Stimulated activated CD8-positive, alpha-beta memory T cell treated with anti-CD3 and anti-CD28 coated beads, Interleukin-2, amount 100 ng/mL, for 1 hour (primary cell): ENCODE measurements around the gene SH3BP1.
A peak's percentile ranks its signal among the peaks of the same experiment; 100 is the strongest.

Experiments used
- DNase-seq, 2 donors: peaks; one replicate each; pipeline ENCODE4 v3.0.0-alpha.2; 2020; ENCODE audit warnings: low read depth in 2 of 2

Gene SH3BP1

GRCh38 chr22:37659066-37659896 is 19.8 kb downstream of the SH3BP1 start:
- no peak for DNase-seq

DNA sequence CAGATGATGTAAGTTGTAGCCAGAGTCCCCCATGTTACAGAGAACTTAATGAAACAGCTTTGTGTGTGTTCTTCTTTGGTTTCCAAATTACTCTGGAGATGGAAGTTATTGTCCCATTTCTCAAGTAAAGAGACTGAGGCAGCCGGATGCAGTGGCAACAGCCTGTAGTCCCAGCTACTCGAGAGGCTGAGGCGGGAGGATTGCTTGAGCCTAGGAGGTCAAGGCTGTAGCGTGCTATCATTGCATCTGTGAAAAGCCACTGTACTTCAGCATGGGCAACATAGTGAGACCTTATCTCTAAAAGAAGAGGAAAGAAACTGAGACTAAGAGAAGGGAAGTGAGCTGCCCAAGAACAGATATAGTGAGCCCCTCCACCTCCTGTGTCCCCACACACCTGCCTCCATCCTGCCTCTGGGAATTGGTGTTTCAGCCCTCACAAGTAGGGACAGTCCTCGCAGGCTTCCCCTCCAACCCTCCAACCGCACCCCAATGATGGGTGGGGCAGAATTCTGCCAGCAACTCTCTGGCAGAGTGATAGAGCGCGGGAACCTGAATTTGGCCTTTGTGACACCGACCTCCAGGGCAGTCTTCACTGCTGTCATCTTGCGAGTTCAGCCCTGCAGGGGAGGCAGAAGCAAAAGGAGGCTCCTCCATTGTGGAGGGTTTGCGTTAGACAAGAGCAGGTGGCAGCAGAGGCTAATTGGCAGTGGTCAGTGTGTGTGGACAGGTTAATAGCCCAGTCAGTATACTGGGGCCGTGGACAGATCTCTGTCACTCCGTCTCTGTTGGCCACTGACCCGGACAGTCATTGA is 20.6 kb downstream of the SH3BP1 start:
- DNase-seq, result no peak

DNA sequence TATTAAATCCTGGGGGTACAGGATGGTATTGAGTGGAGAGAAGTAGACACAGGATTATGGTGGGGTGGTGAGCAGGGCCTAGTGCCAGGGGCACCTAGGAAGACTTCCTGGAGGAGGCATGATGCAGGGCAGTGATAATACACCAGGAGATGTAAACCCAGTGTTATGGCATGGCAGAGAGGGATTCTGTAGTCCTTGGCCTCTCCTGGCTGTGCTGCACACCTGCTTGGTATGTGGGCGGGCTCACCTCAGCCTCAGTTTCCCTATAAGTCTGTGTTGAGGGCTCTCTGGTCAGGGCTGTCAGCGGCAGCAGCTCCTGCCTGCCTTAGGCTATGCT is 21.2 kb downstream of the SH3BP1 start:
- no peak for DNase-seq

DNA sequence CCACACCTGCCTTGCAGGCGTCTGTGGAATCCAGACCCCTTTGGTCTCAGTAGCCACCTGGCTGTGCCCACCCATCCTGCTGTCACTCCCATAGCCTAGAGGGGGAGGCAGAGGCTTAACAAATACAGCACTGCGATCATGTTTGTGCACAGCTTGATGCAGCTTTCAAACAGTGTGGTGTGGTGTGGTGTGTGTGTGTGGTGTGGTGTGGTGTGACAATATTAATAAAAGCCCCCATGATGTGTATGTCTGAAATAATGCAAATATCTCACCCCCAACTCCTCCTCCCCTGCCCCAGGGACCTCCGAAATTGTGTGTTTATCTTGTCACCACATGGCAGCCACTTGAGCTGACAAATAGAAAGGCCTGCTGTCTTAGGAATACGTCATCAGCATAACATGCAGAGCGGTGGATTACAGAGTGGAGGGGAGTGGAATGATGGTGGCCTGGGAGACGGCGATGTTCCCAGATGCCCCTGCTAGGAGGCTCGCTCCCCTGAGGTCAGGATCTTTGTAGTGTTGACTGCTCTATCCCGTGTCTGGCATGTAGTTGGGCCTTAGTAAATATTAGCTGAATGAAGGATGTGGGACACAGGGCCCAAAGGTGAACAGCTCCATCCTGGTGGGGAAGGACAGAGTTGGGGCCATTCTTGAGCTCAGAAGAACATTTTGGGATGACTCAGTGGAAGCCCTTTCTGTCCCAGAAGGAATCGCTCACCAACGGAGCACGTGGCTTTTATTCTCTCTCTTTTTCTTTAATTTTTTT is 21.9 kb downstream of the SH3BP1 start:
- no peak for DNase-seq

GRCh38 chr22:37662039-37662438 is 22.6 kb downstream of the SH3BP1 start:
- no peak for DNase-seq

DNA sequence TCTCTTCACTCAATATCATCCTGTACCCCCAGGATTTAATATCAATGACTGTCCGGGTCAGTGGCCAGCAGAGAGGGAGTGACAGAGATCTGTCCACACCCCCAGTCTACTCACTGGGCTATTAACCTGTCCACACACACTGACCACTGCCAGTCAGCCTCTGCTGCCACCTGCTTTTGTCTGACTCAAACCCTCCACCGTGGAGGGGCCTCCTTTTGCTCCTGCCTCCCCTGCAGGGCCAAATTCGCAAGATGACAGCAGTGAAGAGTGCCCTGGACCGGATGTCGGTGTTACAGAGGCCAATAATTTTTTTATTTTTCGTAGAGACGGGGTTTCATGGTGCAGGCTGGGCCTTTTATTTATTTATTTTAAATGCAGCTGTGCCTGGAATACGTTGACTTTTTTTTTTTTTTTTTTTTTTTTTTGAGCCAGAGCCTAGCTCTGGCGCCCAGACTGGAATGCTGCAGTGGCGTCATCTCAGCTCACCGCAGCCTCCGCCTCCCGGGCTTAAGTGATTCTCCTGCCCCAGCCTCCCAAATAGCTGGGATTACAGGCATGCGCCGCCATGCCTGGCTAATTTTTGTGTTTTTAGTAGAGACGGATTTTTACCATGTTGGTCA is 24.2 kb downstream of the SH3BP1 start:
- DNase-seq, result no peak

- DNase-seq, result no peak
These were observed 25.0 kb downstream of the SH3BP1 start for GRCh38 chr22:37664249-37665101.

DNA sequence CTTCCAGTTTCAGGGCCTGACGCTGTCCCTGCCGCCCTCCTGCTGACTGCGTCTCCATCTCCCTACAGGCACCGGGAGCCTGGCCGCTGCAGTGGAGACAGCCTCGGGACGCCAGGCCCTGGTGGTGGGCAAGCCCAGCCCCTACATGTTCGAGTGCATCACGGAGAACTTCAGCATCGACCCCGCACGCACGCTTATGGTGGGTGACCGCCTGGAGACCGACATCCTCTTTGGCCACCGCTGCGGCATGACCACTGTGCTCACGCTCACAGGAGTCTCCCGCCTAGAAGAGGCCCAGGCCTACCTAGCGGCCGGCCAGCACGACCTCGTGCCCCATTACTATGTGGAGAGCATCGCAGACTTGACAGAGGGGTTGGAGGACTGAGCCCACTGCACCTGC is 26.0 kb downstream of the SH3BP1 start:
- no peak for DNase-seq

DNA sequence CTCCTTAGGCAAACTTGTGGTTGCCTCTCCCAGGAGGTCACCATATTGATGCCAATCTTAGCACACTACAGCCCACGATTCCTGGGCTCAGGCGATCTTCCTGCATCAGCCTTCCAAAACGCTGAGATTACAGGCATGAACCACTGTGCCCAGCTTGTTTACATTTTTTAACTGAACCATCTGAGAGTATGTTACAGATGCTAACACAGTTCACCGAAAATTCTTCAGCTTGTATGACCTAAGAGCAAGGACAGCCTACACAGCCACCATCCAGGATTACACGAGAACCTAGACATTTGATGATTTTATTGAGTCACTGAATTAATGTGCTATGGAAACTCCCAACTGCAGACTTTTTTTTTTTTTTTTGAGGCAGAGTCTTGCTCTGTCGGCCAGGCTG is 30.1 kb downstream of the SH3BP1 start:
- DNase-seq, result no peak

GRCh38 chr22:37672206-37672919 is 32.9 kb downstream of the SH3BP1 start:
- no peak for DNase-seq

- DNase-seq, result no peak
These were observed 33.5 kb downstream of the SH3BP1 start for GRCh38 chr22:37672920-37673455.

GRCh38 chr22:37674248-37674647 is 34.8 kb downstream of the SH3BP1 start:
- no peak for DNase-seq

DNA sequence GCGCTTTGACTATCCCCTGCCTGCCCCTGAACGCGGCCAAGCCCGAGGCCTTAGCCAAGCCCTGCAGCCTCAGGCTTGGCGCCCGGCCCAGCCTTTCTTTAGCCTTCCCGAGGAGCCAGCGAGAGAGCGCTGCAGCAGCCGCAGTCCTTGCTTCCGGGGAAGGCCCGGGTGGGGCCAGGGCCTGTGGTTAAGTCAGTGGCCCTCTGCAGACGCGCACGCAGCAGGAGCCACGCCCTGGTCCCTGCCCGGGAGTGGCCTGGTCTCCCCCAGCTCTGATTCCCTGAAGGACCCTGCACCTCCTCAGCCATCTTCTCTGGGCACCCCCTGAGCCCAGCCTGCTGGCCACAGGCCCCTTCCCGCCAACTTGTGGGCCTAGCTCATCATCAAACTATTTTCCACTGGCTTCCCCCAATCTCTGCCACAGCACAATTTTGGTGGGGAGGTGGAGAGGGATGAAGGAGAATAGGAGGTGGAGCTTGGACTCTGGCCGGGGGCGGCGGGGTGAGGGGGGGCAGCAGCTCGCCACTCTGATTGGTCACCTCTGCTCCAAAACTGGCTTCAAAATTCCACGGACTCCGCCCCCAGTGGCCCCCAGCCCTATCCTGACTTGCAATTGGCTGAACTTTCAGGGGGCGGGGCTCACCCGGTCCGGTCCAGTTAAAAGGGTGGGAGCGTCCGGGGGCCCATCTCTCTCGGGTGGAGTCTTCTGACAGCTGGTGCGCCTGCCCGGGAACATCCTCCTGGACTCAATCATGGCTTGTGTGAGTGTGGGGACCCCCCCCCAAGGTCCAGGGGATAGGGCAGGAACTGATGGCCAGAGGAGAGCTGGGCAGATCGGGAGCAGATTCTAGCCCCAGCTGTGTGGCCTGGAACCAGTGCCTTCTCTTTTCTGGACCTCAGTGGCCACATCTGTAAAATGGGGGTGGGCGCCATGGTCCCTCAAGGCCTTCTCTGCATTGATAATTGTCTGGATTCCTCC is 35.8 kb downstream of the SH3BP1 start, which contains the start of gene LGALS1:
TSS of gene LGALS1 (plus strand) at position 686 of the 979 bp plus-strand sequence. CDS start at position 753, 67 bp downstream.
- peak in 1 of 2 donors; percentile 41 for DNase-seq

DNA sequence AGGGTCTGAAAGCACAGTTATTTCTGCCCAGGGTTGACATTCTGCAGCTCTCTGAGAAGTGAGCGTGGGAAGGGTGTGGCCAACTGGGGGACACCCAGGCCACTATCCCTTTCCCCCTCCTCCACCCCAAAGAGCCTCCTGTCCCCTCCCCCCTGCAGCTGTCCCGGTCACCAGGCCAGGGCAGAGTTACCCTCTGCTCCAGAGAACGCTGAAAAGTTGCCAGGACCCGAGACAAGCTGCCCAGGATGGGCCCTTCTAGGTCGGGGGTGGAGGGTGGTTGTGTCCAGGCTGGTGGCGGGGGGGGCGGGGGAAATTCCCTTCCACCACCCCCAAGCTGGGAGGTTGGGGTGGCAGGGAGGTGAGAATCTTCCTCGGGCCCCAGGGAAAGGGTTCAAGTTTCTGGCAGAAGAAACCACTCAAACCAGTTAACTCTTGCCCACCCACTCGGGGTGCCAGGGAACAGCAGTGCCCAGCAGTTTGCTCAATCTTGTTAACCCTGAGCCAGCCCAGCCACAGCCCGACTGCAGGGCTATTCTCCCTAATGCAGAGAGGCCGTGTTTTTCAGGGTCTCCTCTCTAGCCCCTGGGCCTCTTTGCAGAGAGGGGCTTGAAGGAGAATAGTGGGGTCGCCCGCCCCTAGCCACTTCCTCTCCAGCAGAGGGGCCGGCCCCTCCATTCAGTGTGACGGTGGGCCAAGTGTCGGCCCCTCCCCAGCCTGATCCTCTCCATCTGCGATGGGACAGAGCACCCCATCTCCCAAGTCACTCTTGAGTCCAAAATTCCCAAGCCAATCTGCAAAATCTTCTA is 36.7 kb downstream of the SH3BP1 start:
- DNase-seq, result no peak

GRCh38 chr22:37676736-37677492 is 37.4 kb downstream of the SH3BP1 start:
- DNase-seq, result peak; percentile 90 to 92

GRCh38 chr22:37677493-37677974 is 38.1 kb downstream of the SH3BP1 start:
- DNase-seq, result no peak

GRCh38 chr22:37678372-37678771 is 38.9 kb downstream of the SH3BP1 start:
- DNase-seq, result no peak
